ENCODE results near the gene AXDND1.

The AXDND1 gene

GRCh38 chr1:179509384-179509783, 143.6 kb downstream of the AXDND1 start:
- TF ChIP-seq ZBTB7A (IDR thresholded peaks at IDR 0.05; ENCODE audit: low read depth) (no peak), MAX (IDR thresholded peaks at IDR 0.05) (no peak), TEAD4 (IDR thresholded peaks at IDR 0.05) (no peak), YY1 (IDR thresholded peaks at IDR 0.05; ENCODE audit: low read depth) (no peak), TAF1 (IDR thresholded peaks at IDR 0.05; ENCODE audit: low read depth) (no peak), EP300 (IDR thresholded peaks at IDR 0.05; ENCODE audit: borderline replicate concordance) (no peak), FOXM1 (IDR thresholded peaks at IDR 0.05; ENCODE audit: borderline replicate concordance, low read depth) (no peak), CEBPB (IDR thresholded peaks at IDR 0.05) (no peak), REST (IDR thresholded peaks at IDR 0.05; ENCODE audit: low read depth) (no peak), CREB1 (IDR thresholded peaks at IDR 0.05; ENCODE audit: low read depth) (no peak), TCF12 (IDR thresholded peaks at IDR 0.05; ENCODE audit: low read depth) (no peak), EGR1 (IDR thresholded peaks at IDR 0.05) (no peak), USF1 (IDR thresholded peaks at IDR 0.05) (no peak), RAD21 (IDR thresholded peaks at IDR 0.05; ENCODE audit: low read depth) (no peak), NFIC (IDR thresholded peaks at IDR 0.05) (no peak)

GRCh38 chr1:179510038-179510437, 144.3 kb downstream of the AXDND1 start:
- TF ChIP-seq NFIC (IDR thresholded peaks at IDR 0.05) (no peak), ZBTB7A (IDR thresholded peaks at IDR 0.05; ENCODE audit: low read depth) (no peak), REST (IDR thresholded peaks at IDR 0.05; ENCODE audit: low read depth) (no peak), EP300 (IDR thresholded peaks at IDR 0.05; ENCODE audit: borderline replicate concordance) (no peak)

GRCh38 chr1:179516976-179517705, 151.4 kb downstream of the AXDND1 start:
- no peak for TF ChIP-seq RAD21 (IDR thresholded peaks at IDR 0.05; ENCODE audit: low read depth)

- TF ChIP-seq NFIC (IDR thresholded peaks at IDR 0.05) = no peak
- no peak for TF ChIP-seq MAX (IDR thresholded peaks at IDR 0.05)
- no peak for TF ChIP-seq CEBPB (IDR thresholded peaks at IDR 0.05)
- TF ChIP-seq RAD21 (IDR thresholded peaks at IDR 0.05; ENCODE audit: low read depth) = no peak
- no peak for TF ChIP-seq REST (IDR thresholded peaks at IDR 0.05; ENCODE audit: low read depth)
- TF ChIP-seq FOXM1 (IDR thresholded peaks at IDR 0.05; ENCODE audit: borderline replicate concordance, low read depth) = no peak
- no peak for TF ChIP-seq CREB1 (IDR thresholded peaks at IDR 0.05; ENCODE audit: low read depth)
- no peak for TF ChIP-seq EGR1 (IDR thresholded peaks at IDR 0.05)
- TF ChIP-seq USF1 (IDR thresholded peaks at IDR 0.05) = no peak
- no peak for TF ChIP-seq TEAD4 (IDR thresholded peaks at IDR 0.05)
These were observed 163.9 kb downstream of the AXDND1 start for GRCh38 chr1:179529482-179530195.

Data from Ishikawa (cell line).